PC-9 (cell line): ENCODE data around the gene PPM1H.

Experiments
- CTCF ChIP-seq: fragments of 200-600 bp; sonication (generic); conservative IDR thresholded peaks from 2 replicates; pipeline ENCODE4 v1.6.1; 2017; ENCODE audit warnings: mixed run types, antibody characterized with exemption, mild to moderate bottlenecking, moderate library complexity
- EZH2 ChIP-seq: fragments of 200-600 bp; sonication (generic); IDR thresholded peaks from 2 replicates; pipeline ENCODE4 v1.8.0; 2017; ENCODE audit warnings: antibody characterized with exemption, low read depth

GRCh38 chr12:62925680-62926079, 9.3 kb downstream of the PPM1H start:
- TF ChIP-seq CTCF, result no peak
- TF ChIP-seq EZH2, result no peak
